Gastroesophageal sphincter (tissue), 4 donors: ENCODE results near the gene KCNC3. TPM values are rescaled to one million over a fixed set of nuclear protein-coding genes. Genes with fewer than 3 reads are reported as not detected.

Source experiments
- ATAC-seq: fragments of 150-250 bp; one replicate; pipeline ENCODE4 v1.9.1; 2016; ENCODE audit warnings: mild to moderate bottlenecking, moderate library complexity
- H3K27ac ChIP-seq, 4 donors: fragments of 200-600 bp; sonication (generic) in 3 of 4; 1 replicate in 3 of 4; 2 replicates in 1 of 4; pipeline ENCODE4 v1.5.1; 2016 to 2019
- H3K27me3 ChIP-seq: fragments of 200-600 bp; sonication (generic); one replicate; pipeline ENCODE4 v1.5.1; 2019
- H3K36me3 ChIP-seq, 2 donors: fragments of 200-600 bp; sonication (generic); one replicate each; pipeline ENCODE4 v1.5.1; 2019; ENCODE audit warnings: control low read depth in 1 of 2
- H3K4me1 ChIP-seq, 3 donors: fragments of 200-600 bp; sonication (generic); 1 replicate in 2 of 3; 2 replicates in 1 of 3; pipeline ENCODE4 v1.5.1; 2016 to 2019; ENCODE audit warnings: control low read depth in 2 of 3
- H3K4me3 ChIP-seq, 2 donors: fragments of 200-600 bp; sonication (generic); one replicate each; pipeline ENCODE4 v1.5.1; 2019; ENCODE audit warnings: mild to moderate bottlenecking in 1 of 2, moderate library complexity in 1 of 2
- H3K9me3 ChIP-seq, 3 donors: fragments of 200-600 bp; sonication (generic); one replicate each; pipeline ENCODE4 v1.5.1; 2017 to 2019; ENCODE audit warnings: control low read depth in 2 of 3
- EP300 ChIP-seq: sonication (generic); formaldehyde crosslinking; IDR thresholded peaks from one replicate; pipeline ENCODE4 v1.6.1; 2017; ENCODE audit warnings: antibody characterized with exemption, mild to moderate bottlenecking
- POLR2A ChIP-seq, 2 donors: fragments of 450-650 bp; IDR thresholded peaks; one replicate each; pipeline ENCODE4 v1.6.1; 2017; ENCODE audit warnings: antibody characterized with exemption in 2 of 2, mild to moderate bottlenecking in 2 of 2, moderate library complexity in 1 of 2
- POLR2AphosphoS5 ChIP-seq: sonication (generic); formaldehyde crosslinking; IDR thresholded peaks from one replicate; pipeline ENCODE4 v1.6.1; 2017; ENCODE audit warnings: antibody characterized with exemption
- WGBS, 2 donors: methylation state at CpG; one replicate each; pipeline ENCODE4 v1.1.5; 2018; ENCODE audit warnings: low coverage in 1 of 2; 5-methylcytosine and 5-hydroxymethylcytosine counted together
- total RNA-seq, 4 donors: library from RNA; depleted of rRNA; stranded (reverse); fragments of >200 nt; gene quantifications; one replicate each; pipeline ENCODE4 v1.1.0, GENCODE V29; 2016
- TF ChIP-seq, protein P1 (sequence below), 4 experiments: fragments of 200-600 bp in 2 of 4; fragments of 450-650 bp in 2 of 4; sonication (generic) in 1 of 4; IDR thresholded peaks; one replicate each; pipeline ENCODE4 v1.5.1; 2017 to 2019; ENCODE audit warnings: antibody characterized with exemption in 4 of 4, mild to moderate bottlenecking in 2 of 4, moderate library complexity in 2 of 4

The KCNC3 gene
- total RNA-seq, 4 donors from 2014 or later = 0.16 to 0.67 (median 0.58) TPM; not detected in 1

DNA sequence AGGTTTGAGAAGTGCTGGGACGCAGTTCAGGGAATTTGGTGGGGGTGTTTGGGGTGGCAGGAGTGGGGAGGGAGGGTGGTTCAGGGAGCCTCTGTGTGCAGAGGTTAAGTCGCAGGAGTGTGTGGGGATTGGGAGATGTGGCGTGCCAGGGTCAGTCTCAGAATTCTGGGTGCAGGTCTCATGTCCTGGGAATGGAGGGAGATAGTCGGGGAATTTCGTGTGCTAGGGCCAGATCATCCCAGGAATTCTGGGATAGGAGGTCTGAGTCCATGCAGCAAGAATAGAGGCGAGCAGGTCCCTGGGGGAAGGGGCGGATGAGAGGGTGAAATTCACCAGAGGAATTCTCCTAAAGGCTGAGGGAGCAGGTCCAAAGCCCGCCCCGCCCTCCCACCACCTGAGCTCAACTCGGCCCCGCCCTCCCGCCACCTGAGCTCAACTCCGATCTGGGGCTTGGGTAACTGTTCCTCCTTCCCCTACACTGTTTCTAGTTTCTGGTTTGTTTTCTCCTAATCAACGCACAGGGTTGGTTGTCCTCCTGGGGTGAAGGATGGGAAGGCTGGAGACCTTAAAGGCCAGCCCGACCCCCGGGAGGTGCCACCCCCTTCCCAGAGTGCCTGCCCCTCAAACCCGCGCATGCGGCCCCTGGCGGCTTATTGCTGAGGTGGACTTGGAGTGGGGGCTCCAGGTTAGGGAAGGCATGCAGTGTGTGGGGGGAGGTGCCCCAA, 15.2 kb downstream of the KCNC3 start:
- Histone ChIP-seq H3K27ac (no peak overlapping the region), H3K9me3 (peaks cover 0 to under 1% (median 0%) of the 10 kb centered on the region in 3 donors), H3K27me3 (peaks cover 98% of the 10 kb centered on the region), H3K4me3 (no peak overlapping the region), H3K36me3 (no peaks in the 10 kb centered on the region), H3K4me1 (no peaks in the 10 kb centered on the region)
- 3 to 7% methylated on average over 6 to 11 of the region's 20 CpGs for WGBS, 2 donors
- no peak for ATAC-seq
- TF ChIP-seq POLR2AphosphoS5 = no peak
- no peak for TF ChIP-seq EP300
- no peak for TF ChIP-seq POLR2A (IDR thresholded peaks at IDR 0.05)

DNA sequence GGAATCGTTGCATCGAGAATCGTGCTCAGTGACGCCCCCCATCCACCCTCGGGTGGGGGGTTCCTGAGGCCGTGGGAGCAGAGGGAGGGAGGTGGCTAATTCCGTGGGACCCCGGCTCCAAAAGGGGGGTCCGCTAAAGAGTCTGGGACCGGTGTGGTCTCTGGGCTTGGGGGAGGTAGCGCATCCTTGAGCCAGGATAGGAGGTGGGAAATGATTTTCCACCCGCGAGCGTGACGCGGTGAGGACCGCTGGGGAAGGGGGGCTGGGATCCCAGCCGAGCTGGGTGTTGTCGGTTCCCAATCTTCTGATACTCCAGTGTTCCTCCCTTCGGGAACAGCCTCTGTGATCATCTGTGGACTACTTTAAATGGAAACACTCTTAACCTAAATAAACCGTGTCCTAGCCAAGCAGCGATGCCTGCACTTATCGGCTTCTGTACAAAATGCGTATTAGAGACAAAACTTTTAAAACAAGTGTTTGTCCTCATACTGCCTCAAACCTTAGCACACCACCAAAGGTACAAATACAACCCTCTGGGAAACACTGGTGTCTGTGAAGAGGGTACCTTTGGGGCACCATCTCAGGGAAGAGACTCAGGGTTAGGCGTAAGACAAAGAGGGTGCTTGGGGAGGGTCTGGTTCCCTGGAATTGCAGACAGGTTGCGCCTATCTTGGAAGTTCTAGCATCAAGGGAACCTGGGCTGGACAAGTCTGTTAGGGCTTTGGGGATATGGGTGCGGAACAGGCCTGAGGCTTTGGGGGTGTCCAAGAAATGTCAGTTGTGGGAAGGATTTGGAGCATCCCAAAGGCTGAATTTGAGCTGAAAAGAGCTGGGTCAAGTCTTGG, 16.0 kb downstream of the KCNC3 start:
- Histone ChIP-seq H3K4me3 (no peak overlapping the region), H3K4me1 (no peaks in the 10 kb centered on the region), H3K9me3 (peaks cover 0 to 8% (median 0%) of the 10 kb centered on the region in 3 donors), H3K27me3 (peaks cover 100% of the 10 kb centered on the region), H3K36me3 (no peaks in the 10 kb centered on the region), H3K27ac (no peak overlapping the region)
- no peak for ATAC-seq
- TF ChIP-seq EP300 = no peak
- 0 to 7% methylated on average over 1 to 5 of the region's 27 CpGs for WGBS, 2 donors

DNA sequence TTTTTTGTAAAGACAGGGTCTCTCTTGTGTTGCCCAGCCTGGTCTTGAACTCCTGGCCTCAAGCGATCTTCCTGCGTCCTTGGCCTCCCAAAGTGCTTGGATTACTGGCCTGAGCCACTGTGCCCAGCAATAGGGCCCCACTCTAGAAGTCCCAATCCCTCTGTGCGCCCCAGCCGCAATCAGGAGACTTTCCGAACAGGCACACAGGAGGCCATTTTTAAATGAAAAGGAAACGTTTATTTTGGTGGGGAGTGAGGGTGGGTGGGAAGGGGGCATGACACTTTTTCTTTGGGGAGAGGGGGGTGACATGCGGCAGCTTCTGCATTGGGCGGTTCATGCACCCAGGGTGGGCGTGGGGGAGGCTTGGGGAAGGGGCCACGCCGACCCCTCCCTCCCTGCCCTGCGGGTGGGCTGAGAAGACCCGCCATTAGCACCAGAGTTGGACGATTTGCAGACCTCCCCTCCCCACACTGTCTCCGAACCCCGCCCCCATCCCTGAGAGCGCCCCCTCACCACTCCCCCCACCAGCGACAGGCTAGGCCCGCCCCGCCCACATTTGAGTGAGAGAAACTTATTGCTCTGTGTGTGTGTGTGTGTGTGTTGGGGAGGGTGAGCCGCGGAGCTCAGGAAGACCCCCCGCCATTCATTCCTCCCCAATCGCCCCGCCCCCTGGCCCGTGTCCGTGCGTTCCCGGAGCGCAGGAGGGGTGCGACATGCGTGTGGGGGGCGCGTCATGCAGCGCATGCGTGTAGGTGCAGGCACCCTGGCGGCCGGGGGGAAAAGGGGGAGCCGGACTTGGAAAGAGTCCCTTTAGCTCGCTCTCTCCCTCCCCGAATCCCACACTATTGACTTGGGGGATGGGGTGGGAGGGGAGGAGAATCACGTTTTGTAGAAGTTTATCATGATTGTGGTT, 17.2 kb downstream of the KCNC3 start:
- Histone ChIP-seq H3K27me3 (peaks cover 91% of the 10 kb centered on the region), H3K27ac (no peak overlapping the region), H3K9me3 (peaks cover 0 to 20% (median 0%) of the 10 kb centered on the region in 3 donors), H3K36me3 (peaks cover 0 to 3% of the 10 kb centered on the region in 2 donors), H3K4me3 (no peak overlapping the region), H3K4me1 (no peaks in the 10 kb centered on the region)
- TF ChIP-seq POLR2AphosphoS5 (no peak), EP300 (no peak), POLR2A (IDR thresholded peaks at IDR 0.05) (no peak)
- TF ChIP-seq, protein P1, sequence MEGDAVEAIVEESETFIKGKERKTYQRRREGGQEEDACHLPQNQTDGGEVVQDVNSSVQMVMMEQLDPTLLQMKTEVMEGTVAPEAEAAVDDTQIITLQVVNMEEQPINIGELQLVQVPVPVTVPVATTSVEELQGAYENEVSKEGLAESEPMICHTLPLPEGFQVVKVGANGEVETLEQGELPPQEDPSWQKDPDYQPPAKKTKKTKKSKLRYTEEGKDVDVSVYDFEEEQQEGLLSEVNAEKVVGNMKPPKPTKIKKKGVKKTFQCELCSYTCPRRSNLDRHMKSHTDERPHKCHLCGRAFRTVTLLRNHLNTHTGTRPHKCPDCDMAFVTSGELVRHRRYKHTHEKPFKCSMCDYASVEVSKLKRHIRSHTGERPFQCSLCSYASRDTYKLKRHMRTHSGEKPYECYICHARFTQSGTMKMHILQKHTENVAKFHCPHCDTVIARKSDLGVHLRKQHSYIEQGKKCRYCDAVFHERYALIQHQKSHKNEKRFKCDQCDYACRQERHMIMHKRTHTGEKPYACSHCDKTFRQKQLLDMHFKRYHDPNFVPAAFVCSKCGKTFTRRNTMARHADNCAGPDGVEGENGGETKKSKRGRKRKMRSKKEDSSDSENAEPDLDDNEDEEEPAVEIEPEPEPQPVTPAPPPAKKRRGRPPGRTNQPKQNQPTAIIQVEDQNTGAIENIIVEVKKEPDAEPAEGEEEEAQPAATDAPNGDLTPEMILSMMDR (IDR thresholded peaks at IDR 0.05) = no peak
- no peak for ATAC-seq
- 5% methylated on average over 8 of the region's 42 CpGs; no CpG with 5 or more reads in 1 of the 2 donors for WGBS, 2 donors

DNA sequence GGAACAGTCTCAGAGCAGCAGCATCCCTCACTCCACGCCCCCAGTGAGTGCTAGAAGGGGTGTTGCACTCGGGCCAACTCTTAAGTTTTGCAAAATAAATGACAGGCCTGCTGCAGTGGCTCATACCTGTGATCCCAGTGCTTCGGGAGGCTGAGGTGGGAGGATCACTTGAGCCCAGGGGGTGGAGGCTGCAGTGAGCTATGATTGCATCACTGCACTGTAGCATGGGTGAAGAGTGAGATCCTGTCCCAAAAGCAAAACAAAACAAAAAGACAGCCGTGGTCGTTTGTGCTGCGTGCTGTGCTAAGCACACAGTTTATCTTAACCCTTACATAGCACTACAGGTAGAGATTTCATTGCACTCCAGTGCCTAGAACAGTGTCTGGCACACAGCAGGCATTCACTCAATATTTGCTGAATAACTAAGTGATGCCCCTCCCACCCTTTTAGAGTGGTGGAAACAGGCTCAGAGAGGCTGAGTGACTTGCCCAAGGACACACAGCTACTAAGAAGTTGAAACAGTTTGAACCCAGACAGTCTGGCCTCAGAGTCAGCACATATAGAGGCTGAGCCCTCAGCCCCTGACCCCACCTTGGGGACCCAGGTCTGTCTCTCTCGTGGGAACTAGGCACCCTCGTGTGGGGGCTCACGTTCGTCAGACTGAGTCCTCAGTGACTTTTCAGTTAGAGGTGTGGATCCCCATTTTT, 18.3 kb downstream of the KCNC3 start:
- Histone ChIP-seq H3K27me3 (peaks cover 80% of the 10 kb centered on the region), H3K9me3 (peaks cover 0 to 24% (median 0%) of the 10 kb centered on the region in 3 donors)
- 0 to 16% methylated on average over 2 to 5 of the region's 10 CpGs for WGBS, 2 donors

More for the DNA sequence above, 18.3 kb downstream of the KCNC3 start:
- no peak for ATAC-seq
- no peak overlapping the region for H3K27ac ChIP-seq
- H3K36me3 ChIP-seq = peaks cover 0 to 9% of the 10 kb centered on the region in 2 donors
- H3K4me3 ChIP-seq = no peak overlapping the region
- no peaks in the 10 kb centered on the region for H3K4me1 ChIP-seq
- TF ChIP-seq POLR2AphosphoS5 = no peak
- no peak for TF ChIP-seq EP300
- TF ChIP-seq, protein P1 (IDR thresholded peaks at IDR 0.05) = no peak
- no peak for TF ChIP-seq POLR2A (IDR thresholded peaks at IDR 0.05)
